DOHH2 (cell line): ENCODE measurements around the gene LAMB2.

Source experiments
- H3F3A ChIP-seq: fragments of 200-600 bp; sonication (generic), shearing (Covaris generic); 2 replicates; pipeline ENCODE4 v1.6.0; 2016; ENCODE audit warnings: antibody characterized with exemption, mild to moderate bottlenecking; ENCODE audit not compliant: control insufficient read depth, insufficient read depth
- H3K27ac ChIP-seq: fragments of 200-600 bp; sonication (generic); 2 replicates; pipeline ENCODE4 v1.5.1; 2014; ENCODE audit warnings: low read depth, mild to moderate bottlenecking, low read length, moderate library complexity
- H3K27me3 ChIP-seq: fragments of 200-600 bp; sonication (generic); 2 replicates; pipeline ENCODE4 v1.6.1; 2014; ENCODE audit warnings: mild to moderate bottlenecking, low read length, mixed read lengths; ENCODE audit not compliant: control insufficient read depth
- H3K36me3 ChIP-seq: fragments of 200-600 bp; sonication (generic); 2 replicates; pipeline ENCODE4 v1.6.1; 2014; ENCODE audit warnings: mild to moderate bottlenecking, low read length, moderate library complexity, mixed read lengths; ENCODE audit not compliant: control insufficient read depth
- H3K4me1 ChIP-seq: fragments of 200-600 bp; sonication (generic); 2 replicates; pipeline ENCODE4 v1.6.1; 2014; ENCODE audit warnings: mild to moderate bottlenecking, low read length, mixed read lengths; ENCODE audit not compliant: control insufficient read depth
- H3K4me2 ChIP-seq: fragments of 200-600 bp; sonication (generic); 2 replicates; pipeline ENCODE4 v1.6.0; 2014; ENCODE audit warnings: mild to moderate bottlenecking, low read length, moderate library complexity
- H3K4me3 ChIP-seq: fragments of 200-600 bp; sonication (generic); 2 replicates; pipeline ENCODE4 v1.5.1; 2014; ENCODE audit warnings: mild to moderate bottlenecking, low read length, mixed read lengths
- H3K79me2 ChIP-seq: fragments of 200-600 bp; sonication (generic); 2 replicates; pipeline ENCODE4 v1.6.1; 2014; ENCODE audit warnings: mild to moderate bottlenecking, low read length, mixed read lengths; ENCODE audit not compliant: control insufficient read depth
- H3K9me2 ChIP-seq: fragments of 200-600 bp; sonication (generic); replicated peaks from 2 replicates; pipeline ENCODE4 v1.6.1; 2014; ENCODE audit warnings: mild to moderate bottlenecking, low read length, mixed read lengths; ENCODE audit not compliant: control insufficient read depth
- H3K9me3 ChIP-seq: fragments of 200-600 bp; sonication (generic); 2 replicates; pipeline ENCODE4 v1.6.1; 2014; ENCODE audit warnings: antibody characterized with exemption, low read length, mixed read lengths; ENCODE audit not compliant: control insufficient read depth, insufficient read depth
- H4K20me1 ChIP-seq: fragments of 200-600 bp; sonication (generic); 2 replicates; pipeline ENCODE4 v1.6.0; 2014; ENCODE audit warnings: low read depth, mild to moderate bottlenecking, antibody characterized with exemption, low read length, moderate library complexity; ENCODE audit not compliant: control insufficient read depth, insufficient read depth
- EZH2phosphoT487 ChIP-seq: fragments of 200-600 bp; sonication (generic); IDR thresholded peaks from 2 replicates; pipeline ENCODE4 v1.6.1; 2017; ENCODE audit warnings: borderline replicate concordance, mild to moderate bottlenecking, antibody characterized with exemption, low read length, moderate library complexity, mixed read lengths
- TF ChIP-seq, protein P1 (sequence below): fragments of 200-600 bp; sonication (generic); IDR thresholded peaks from one replicate; pipeline ENCODE4 v1.5.1; 2014; ENCODE audit warnings: antibody characterized with exemption, mild to moderate bottlenecking, low read depth, low read length; ENCODE audit not compliant: poor library complexity, severe bottlenecking

The LAMB2 gene

DNA sequence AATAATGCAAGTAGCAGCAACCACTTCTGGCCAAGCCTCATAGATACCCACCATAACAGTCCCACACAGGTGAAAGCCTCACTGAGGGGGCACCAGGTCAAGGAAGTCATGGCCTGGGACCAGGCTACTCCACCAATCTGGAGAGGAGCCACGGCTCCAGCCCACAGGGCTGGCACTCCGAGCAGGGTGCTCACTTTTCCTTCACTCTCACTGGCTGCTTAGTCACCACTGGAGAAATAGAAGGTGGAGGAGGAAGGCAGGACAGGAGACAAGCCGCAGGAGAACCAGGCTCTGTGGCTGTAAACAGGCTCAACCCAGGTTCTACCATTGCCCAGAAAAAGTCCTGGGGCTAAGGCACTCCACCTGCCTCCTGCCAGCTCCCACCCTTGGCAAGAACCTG lies 13.4 kb downstream of the LAMB2 start:
- peak overlapping the region; percentile 73 for H3K27ac ChIP-seq
- peaks cover 55% of the 10 kb centered on the region for H3K36me3 ChIP-seq
- H3K4me2 ChIP-seq = peak overlapping the region; percentile 92
- H3K27me3 ChIP-seq = no peaks in the 10 kb centered on the region
- no peaks in the 10 kb centered on the region for H4K20me1 ChIP-seq
- no peak for TF ChIP-seq EZH2phosphoT487
- TF ChIP-seq, protein P1, sequence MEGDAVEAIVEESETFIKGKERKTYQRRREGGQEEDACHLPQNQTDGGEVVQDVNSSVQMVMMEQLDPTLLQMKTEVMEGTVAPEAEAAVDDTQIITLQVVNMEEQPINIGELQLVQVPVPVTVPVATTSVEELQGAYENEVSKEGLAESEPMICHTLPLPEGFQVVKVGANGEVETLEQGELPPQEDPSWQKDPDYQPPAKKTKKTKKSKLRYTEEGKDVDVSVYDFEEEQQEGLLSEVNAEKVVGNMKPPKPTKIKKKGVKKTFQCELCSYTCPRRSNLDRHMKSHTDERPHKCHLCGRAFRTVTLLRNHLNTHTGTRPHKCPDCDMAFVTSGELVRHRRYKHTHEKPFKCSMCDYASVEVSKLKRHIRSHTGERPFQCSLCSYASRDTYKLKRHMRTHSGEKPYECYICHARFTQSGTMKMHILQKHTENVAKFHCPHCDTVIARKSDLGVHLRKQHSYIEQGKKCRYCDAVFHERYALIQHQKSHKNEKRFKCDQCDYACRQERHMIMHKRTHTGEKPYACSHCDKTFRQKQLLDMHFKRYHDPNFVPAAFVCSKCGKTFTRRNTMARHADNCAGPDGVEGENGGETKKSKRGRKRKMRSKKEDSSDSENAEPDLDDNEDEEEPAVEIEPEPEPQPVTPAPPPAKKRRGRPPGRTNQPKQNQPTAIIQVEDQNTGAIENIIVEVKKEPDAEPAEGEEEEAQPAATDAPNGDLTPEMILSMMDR = no peak
- H3K9me2 ChIP-seq = no peaks in the 10 kb centered on the region
- peaks cover 18% of the 10 kb centered on the region for H3K4me1 ChIP-seq
- peak overlapping the region; percentile 98 for H3K4me3 ChIP-seq
- H3F3A ChIP-seq = peaks cover 9% of the 10 kb centered on the region
- peaks cover 19% of the 10 kb centered on the region for H3K79me2 ChIP-seq
- H3K9me3 ChIP-seq = no peaks in the 10 kb centered on the region

- H3K9me2 ChIP-seq = no peaks in the 10 kb centered on the region
- H3K4me1 ChIP-seq = peaks cover 18% of the 10 kb centered on the region
- peaks cover 59% of the 10 kb centered on the region for H3K36me3 ChIP-seq
- H3K9me3 ChIP-seq = no peaks in the 10 kb centered on the region
- peak overlapping the region; percentile 98 for H3K4me3 ChIP-seq
- H3K4me2 ChIP-seq = peak overlapping the region; percentile 92
- H3K27ac ChIP-seq = no peak overlapping the region
- peaks cover 19% of the 10 kb centered on the region for H3K79me2 ChIP-seq
- no peak for TF ChIP-seq EZH2phosphoT487
- TF ChIP-seq, protein P1 = no peak
- peaks cover 9% of the 10 kb centered on the region for H3F3A ChIP-seq
- H4K20me1 ChIP-seq = no peaks in the 10 kb centered on the region
- H3K27me3 ChIP-seq = no peaks in the 10 kb centered on the region
Observed at GRCh38 chr3:49119036-49119435, 13.8 kb downstream of the LAMB2 start.

DNA sequence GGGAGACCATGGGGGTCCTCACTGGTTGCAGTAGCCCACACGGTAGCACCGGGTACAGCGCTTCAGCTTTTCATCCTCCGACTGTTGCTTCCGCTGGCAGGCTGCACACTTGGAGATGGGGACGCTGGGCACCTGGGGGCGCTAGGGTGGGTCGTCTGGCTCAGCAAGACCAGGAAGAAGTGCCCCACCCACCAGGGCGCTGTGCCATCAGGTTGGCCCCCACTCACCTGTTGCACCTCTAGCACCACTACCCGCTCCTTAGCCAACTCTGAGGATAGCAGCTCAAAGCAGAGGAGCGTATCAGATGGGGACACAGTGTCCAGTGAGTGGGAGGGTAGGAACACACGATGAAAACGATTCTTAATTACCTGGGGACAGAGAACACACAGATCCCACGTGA lies 20.6 kb downstream of the LAMB2 start:
- TF ChIP-seq, protein P1 = no peak
- no peak for TF ChIP-seq EZH2phosphoT487
- H3K9me3 ChIP-seq = no peaks in the 10 kb centered on the region
- no peaks in the 10 kb centered on the region for H3K27me3 ChIP-seq
- no peaks in the 10 kb centered on the region for H3K9me2 ChIP-seq
- no peaks in the 10 kb centered on the region for H3K4me1 ChIP-seq
- H3K36me3 ChIP-seq = peaks cover 86% of the 10 kb centered on the region
- H3K79me2 ChIP-seq = no peaks in the 10 kb centered on the region
- no peak overlapping the region for H3K4me3 ChIP-seq
- H4K20me1 ChIP-seq = no peaks in the 10 kb centered on the region
- H3F3A ChIP-seq = no peaks in the 10 kb centered on the region
- H3K27ac ChIP-seq = no peak overlapping the region
- no peak overlapping the region for H3K4me2 ChIP-seq

- Histone ChIP-seq H3K9me2 (no peaks in the 10 kb centered on the region), H3K4me1 (no peaks in the 10 kb centered on the region), H4K20me1 (no peaks in the 10 kb centered on the region), H3K79me2 (no peaks in the 10 kb centered on the region), H3K27ac (no peak overlapping the region), H3F3A (no peaks in the 10 kb centered on the region), H3K9me3 (no peaks in the 10 kb centered on the region), H3K4me2 (no peak overlapping the region), H3K4me3 (no peak overlapping the region), H3K36me3 (peaks cover 80% of the 10 kb centered on the region), H3K27me3 (no peaks in the 10 kb centered on the region)
- TF ChIP-seq EZH2phosphoT487 = no peak
- TF ChIP-seq, protein P1 = no peak
Observed at GRCh38 chr3:49111347-49111746, 21.5 kb downstream of the LAMB2 start.
